IMR-90 (cell line): ENCODE measurements around the gene SPTB.

Experiments used
- CEBPB ChIP-seq: IDR thresholded peaks from 2 replicates; pipeline ENCODE4 v1.6.1; 2012; ENCODE audit warnings: low read depth, low read length, improper control_type of control experiment
- POLR2A ChIP-seq: IDR thresholded peaks from 2 replicates; pipeline ENCODE4 v1.6.1; 2012; ENCODE audit warnings: mild to moderate bottlenecking, low read depth, low read length
- TF ChIP-seq, protein P1 (sequence below): conservative IDR thresholded peaks from 2 replicates; pipeline ENCODE4 v1.5.1; 2012; ENCODE audit warnings: mild to moderate bottlenecking, low read depth, low read length, improper control_type of control experiment
- TF ChIP-seq, protein P2 (sequence below): fragments of 150-350 bp; IDR thresholded peaks from 2 replicates; pipeline ENCODE4 v1.6.1; 2017; ENCODE audit warnings: mild to moderate bottlenecking, antibody characterized with exemption, low read length, low read depth

- TF ChIP-seq CEBPB (no peak), POLR2A (no peak)
- TF ChIP-seq, protein P1, sequence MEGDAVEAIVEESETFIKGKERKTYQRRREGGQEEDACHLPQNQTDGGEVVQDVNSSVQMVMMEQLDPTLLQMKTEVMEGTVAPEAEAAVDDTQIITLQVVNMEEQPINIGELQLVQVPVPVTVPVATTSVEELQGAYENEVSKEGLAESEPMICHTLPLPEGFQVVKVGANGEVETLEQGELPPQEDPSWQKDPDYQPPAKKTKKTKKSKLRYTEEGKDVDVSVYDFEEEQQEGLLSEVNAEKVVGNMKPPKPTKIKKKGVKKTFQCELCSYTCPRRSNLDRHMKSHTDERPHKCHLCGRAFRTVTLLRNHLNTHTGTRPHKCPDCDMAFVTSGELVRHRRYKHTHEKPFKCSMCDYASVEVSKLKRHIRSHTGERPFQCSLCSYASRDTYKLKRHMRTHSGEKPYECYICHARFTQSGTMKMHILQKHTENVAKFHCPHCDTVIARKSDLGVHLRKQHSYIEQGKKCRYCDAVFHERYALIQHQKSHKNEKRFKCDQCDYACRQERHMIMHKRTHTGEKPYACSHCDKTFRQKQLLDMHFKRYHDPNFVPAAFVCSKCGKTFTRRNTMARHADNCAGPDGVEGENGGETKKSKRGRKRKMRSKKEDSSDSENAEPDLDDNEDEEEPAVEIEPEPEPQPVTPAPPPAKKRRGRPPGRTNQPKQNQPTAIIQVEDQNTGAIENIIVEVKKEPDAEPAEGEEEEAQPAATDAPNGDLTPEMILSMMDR = no peak
- TF ChIP-seq, protein P2, sequence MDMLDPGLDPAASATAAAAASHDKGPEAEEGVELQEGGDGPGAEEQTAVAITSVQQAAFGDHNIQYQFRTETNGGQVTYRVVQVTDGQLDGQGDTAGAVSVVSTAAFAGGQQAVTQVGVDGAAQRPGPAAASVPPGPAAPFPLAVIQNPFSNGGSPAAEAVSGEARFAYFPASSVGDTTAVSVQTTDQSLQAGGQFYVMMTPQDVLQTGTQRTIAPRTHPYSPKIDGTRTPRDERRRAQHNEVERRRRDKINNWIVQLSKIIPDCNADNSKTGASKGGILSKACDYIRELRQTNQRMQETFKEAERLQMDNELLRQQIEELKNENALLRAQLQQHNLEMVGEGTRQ = no peak
Measured at GRCh38 chr14:64868379-64868778, 11.3 kb downstream of the SPTB start.
